Effector CD4-positive, alpha-beta T cell (primary cell): ENCODE measurements around the gene HIVEP3.

ENCODE experiments used
- DNase-seq: peaks from one replicate; pipeline ENCODE4 v3.0.0-alpha.2; 2020

Gene HIVEP3

GRCh38 chr1:41475346-41475745, 443.4 kb downstream of the HIVEP3 start:
- DNase-seq = no peak

- no peak for DNase-seq
Measured at GRCh38 chr1:41474490-41475271, 444.0 kb downstream of the HIVEP3 start.

GRCh38 chr1:41473738-41474362, 444.9 kb downstream of the HIVEP3 start:
- no peak for DNase-seq

GRCh38 chr1:41471658-41472057, 447.1 kb downstream of the HIVEP3 start:
- no peak for DNase-seq

- no peak for DNase-seq
Measured at GRCh38 chr1:41469706-41470105, 449.0 kb downstream of the HIVEP3 start.

- no peak for DNase-seq
Measured at GRCh38 chr1:41468122-41468762, 450.5 kb downstream of the HIVEP3 start.

GRCh38 chr1:41467673-41468072, 451.0 kb downstream of the HIVEP3 start:
- no peak for DNase-seq

- no peak for DNase-seq
Measured at GRCh38 chr1:41466146-41466545, 452.6 kb downstream of the HIVEP3 start.

GRCh38 chr1:41465741-41466140, 453.0 kb downstream of the HIVEP3 start:
- DNase-seq = no peak

- DNase-seq = no peak
Measured at GRCh38 chr1:41464885-41465284, 453.8 kb downstream of the HIVEP3 start.

- DNase-seq = no peak
Measured at GRCh38 chr1:41463516-41463915, 455.2 kb downstream of the HIVEP3 start.

- no peak for DNase-seq
Measured at GRCh38 chr1:41462680-41463004, 456.1 kb downstream of the HIVEP3 start.

- no peak for DNase-seq
Measured at GRCh38 chr1:41461790-41462679, 456.7 kb downstream of the HIVEP3 start.

- no peak for DNase-seq
Measured at GRCh38 chr1:41456847-41457540, 461.7 kb downstream of the HIVEP3 start.
